Measurements from ENCODE around the gene TEDC1.

TEDC1 gene

GRCh38 chr14:105475269-105476096 is 15.6 kb upstream of the TEDC1 start:
- peak overlapping the region; percentile 76 to 77 for H3K4me3 ChIP-seq (ENCODE audit: insufficient read depth in 1 of 2, low read depth in 1 of 2, low read length in 2 of 2)
- peak overlapping the region in 1 of 2 experiments; percentile 87 for H3K14ac ChIP-seq (ENCODE audit: low read length in 2 of 2)
- peak; percentile 65 for DNase-seq
- H4K8ac ChIP-seq (ENCODE audit: low read length), result peak overlapping the region; percentile 43
- H3K79me1 ChIP-seq (replicated peaks; ENCODE audit: low read length, poor library complexity, severe bottlenecking), result no peaks in the 10 kb centered on the region
- H3K4me2 ChIP-seq (ENCODE audit: low read length, poor library complexity, severe bottlenecking), result peak overlapping the region; percentile 89
- H2BK12ac ChIP-seq (ENCODE audit: low read length in 2 of 2), result peak overlapping the region in 1 of 2 experiments; percentile 76
- no peaks in the 10 kb centered on the region for H3K9me3 ChIP-seq (ENCODE audit: control insufficient read depth, low read length)
- peaks cover 77% of the 10 kb centered on the region for H3K4me1 ChIP-seq (ENCODE audit: control insufficient read depth, insufficient read depth, low read depth, low read length)
- no peak overlapping the region for H2AK5ac ChIP-seq (ENCODE audit: low read length, severe bottlenecking)
- H2BK120ac ChIP-seq (ENCODE audit: low read depth, low read length), result no peak overlapping the region
- H4K91ac ChIP-seq (ENCODE audit: low read length), result peak overlapping the region; percentile 69
- peak overlapping the region in 1 of 2 experiments; percentile 9 for H3K23ac ChIP-seq (ENCODE audit: low read length in 2 of 2)
- peak overlapping the region; percentile 57 for H2AFZ ChIP-seq (ENCODE audit: low read depth, low read length)
- H3K27me3 ChIP-seq (ENCODE audit: control insufficient read depth in 1 of 2, insufficient read depth in 1 of 2, low read length in 2 of 2), result peaks cover 15 to 24% of the 10 kb centered on the region in 2 experiments
- H2BK5ac ChIP-seq (ENCODE audit: low read depth, low read length, poor library complexity, severe bottlenecking), result no peak overlapping the region
- H3K36me3 ChIP-seq (ENCODE audit: control insufficient read depth in 1 of 2, insufficient read depth in 2 of 2, low read depth in 1 of 2, low read length in 2 of 2), result peaks cover 0 to 19% of the 10 kb centered on the region in 2 experiments
- H3K18ac ChIP-seq (ENCODE audit: low read depth in 1 of 2, low read length in 2 of 2), result peak overlapping the region; percentile 45 to 88
- no peak overlapping the region for H3K27ac ChIP-seq (ENCODE audit: low read length, poor library complexity, severe bottlenecking)
- 15% methylated on average over 39 of the region's 48 CpGs for WGBS
- H3K4ac ChIP-seq (ENCODE audit: low read depth in 1 of 2, low read length in 2 of 2), result peak overlapping the region in 1 of 2 experiments; percentile 57
- peak overlapping the region; percentile 60 for H2BK15ac ChIP-seq (ENCODE audit: low read depth, poor library complexity, severe bottlenecking)
- peak overlapping the region; percentile 77 for H3K9ac ChIP-seq (ENCODE audit: low read length)

- peak overlapping the region; percentile 78 for H4K8ac ChIP-seq (ENCODE audit: low read length)
- H2BK120ac ChIP-seq (ENCODE audit: low read depth, low read length), result no peak overlapping the region
- H3K4me1 ChIP-seq (ENCODE audit: control insufficient read depth, insufficient read depth, low read depth, low read length), result peaks cover 77% of the 10 kb centered on the region
- H3K27ac ChIP-seq (ENCODE audit: low read length, poor library complexity, severe bottlenecking), result no peak overlapping the region
- peak overlapping the region; percentile 60 for H2BK15ac ChIP-seq (ENCODE audit: low read depth, poor library complexity, severe bottlenecking)
- H3K4me2 ChIP-seq (ENCODE audit: low read length, poor library complexity, severe bottlenecking), result no peak overlapping the region
- peaks cover 15 to 24% of the 10 kb centered on the region in 2 experiments for H3K27me3 ChIP-seq (ENCODE audit: control insufficient read depth in 1 of 2, insufficient read depth in 1 of 2, low read length in 2 of 2)
- peak overlapping the region in 1 of 2 experiments; percentile 54 for H3K23ac ChIP-seq (ENCODE audit: low read length in 2 of 2)
- no peak overlapping the region for H2AFZ ChIP-seq (ENCODE audit: low read depth, low read length)
- peak overlapping the region in 1 of 2 experiments; percentile 91 for H3K14ac ChIP-seq (ENCODE audit: low read length in 2 of 2)
- H3K36me3 ChIP-seq (ENCODE audit: control insufficient read depth in 1 of 2, insufficient read depth in 2 of 2, low read depth in 1 of 2, low read length in 2 of 2), result peaks cover 0 to 12% of the 10 kb centered on the region in 2 experiments
- no peak overlapping the region for H2AK5ac ChIP-seq (ENCODE audit: low read length, severe bottlenecking)
- peak overlapping the region; percentile 55 to 84 for H2BK12ac ChIP-seq (ENCODE audit: low read length in 2 of 2)
- no peaks in the 10 kb centered on the region for H3K79me1 ChIP-seq (replicated peaks; ENCODE audit: low read length, poor library complexity, severe bottlenecking)
- peak overlapping the region; percentile 43 for H4K91ac ChIP-seq (ENCODE audit: low read length)
- 49% methylated on average over 21 of the region's 21 CpGs for WGBS
- H2BK5ac ChIP-seq (ENCODE audit: low read depth, low read length, poor library complexity, severe bottlenecking), result no peak overlapping the region
- peak overlapping the region in 1 of 2 experiments; percentile 77 for H3K4me3 ChIP-seq (ENCODE audit: insufficient read depth in 1 of 2, low read depth in 1 of 2, low read length in 2 of 2)
- H3K9ac ChIP-seq (ENCODE audit: low read length), result peak overlapping the region; percentile 77
- peak overlapping the region; percentile 63 to 81 for H3K4ac ChIP-seq (ENCODE audit: low read depth in 1 of 2, low read length in 2 of 2)
- H3K9me3 ChIP-seq (ENCODE audit: control insufficient read depth, low read length), result no peaks in the 10 kb centered on the region
- peak overlapping the region in 1 of 2 experiments; percentile 88 for H3K18ac ChIP-seq (ENCODE audit: low read depth in 1 of 2, low read length in 2 of 2)
- DNase-seq, result no peak
Measured at GRCh38 chr14:105476097-105476830, 14.8 kb upstream of the TEDC1 start.

GRCh38 chr14:105476831-105477659 is 14.0 kb upstream of the TEDC1 start:
- WGBS, result 75% methylated on average over 14 of the region's 16 CpGs
- H3K4me3 ChIP-seq (ENCODE audit: insufficient read depth in 1 of 2, low read depth in 1 of 2, low read length in 2 of 2), result peak overlapping the region in 1 of 2 experiments; percentile 77
- H3K14ac ChIP-seq (ENCODE audit: low read length in 2 of 2), result peak overlapping the region in 1 of 2 experiments; percentile 89
- H4K91ac ChIP-seq (ENCODE audit: low read length), result no peak overlapping the region
- H3K9me3 ChIP-seq (ENCODE audit: control insufficient read depth, low read length), result no peaks in the 10 kb centered on the region
- H2BK5ac ChIP-seq (ENCODE audit: low read depth, low read length, poor library complexity, severe bottlenecking), result no peak overlapping the region
- no peak overlapping the region for H3K4me2 ChIP-seq (ENCODE audit: low read length, poor library complexity, severe bottlenecking)
- H3K27ac ChIP-seq (ENCODE audit: low read length, poor library complexity, severe bottlenecking), result no peak overlapping the region
- peak overlapping the region; percentile 77 for H3K9ac ChIP-seq (ENCODE audit: low read length)
- H2AFZ ChIP-seq (ENCODE audit: low read depth, low read length), result no peak overlapping the region
- H3K79me1 ChIP-seq (replicated peaks; ENCODE audit: low read length, poor library complexity, severe bottlenecking), result no peaks in the 10 kb centered on the region
- H2BK15ac ChIP-seq (ENCODE audit: low read depth, poor library complexity, severe bottlenecking), result peak overlapping the region; percentile 75
- no peak for DNase-seq
- H3K27me3 ChIP-seq (ENCODE audit: control insufficient read depth in 1 of 2, insufficient read depth in 1 of 2, low read length in 2 of 2), result peaks cover 15 to 24% of the 10 kb centered on the region in 2 experiments
- peak overlapping the region in 1 of 2 experiments; percentile 86 for H3K18ac ChIP-seq (ENCODE audit: low read depth in 1 of 2, low read length in 2 of 2)
- peaks cover 78% of the 10 kb centered on the region for H3K4me1 ChIP-seq (ENCODE audit: control insufficient read depth, insufficient read depth, low read depth, low read length)
- H3K23ac ChIP-seq (ENCODE audit: low read length in 2 of 2), result peak overlapping the region in 1 of 2 experiments; percentile 23
- peaks cover 0 to 6% of the 10 kb centered on the region in 2 experiments for H3K36me3 ChIP-seq (ENCODE audit: control insufficient read depth in 1 of 2, insufficient read depth in 2 of 2, low read depth in 1 of 2, low read length in 2 of 2)
- H3K4ac ChIP-seq (ENCODE audit: low read depth in 1 of 2, low read length in 2 of 2), result peak overlapping the region; percentile 13 to 63
- no peak overlapping the region for H2BK120ac ChIP-seq (ENCODE audit: low read depth, low read length)
- peak overlapping the region in 1 of 2 experiments; percentile 84 for H2BK12ac ChIP-seq (ENCODE audit: low read length in 2 of 2)
- no peak overlapping the region for H2AK5ac ChIP-seq (ENCODE audit: low read length, severe bottlenecking)
- H4K8ac ChIP-seq (ENCODE audit: low read length), result peak overlapping the region; percentile 78
